ENCODE data around the gene RSBN1. TPM values are rescaled to one million over a fixed set of nuclear protein-coding genes. Genes with fewer than 3 reads are reported as not detected.

Gene RSBN1
- total RNA-seq, 3 donors from 2014 or later = 24.1 to 36.5 (median 28.3) TPM

DNA sequence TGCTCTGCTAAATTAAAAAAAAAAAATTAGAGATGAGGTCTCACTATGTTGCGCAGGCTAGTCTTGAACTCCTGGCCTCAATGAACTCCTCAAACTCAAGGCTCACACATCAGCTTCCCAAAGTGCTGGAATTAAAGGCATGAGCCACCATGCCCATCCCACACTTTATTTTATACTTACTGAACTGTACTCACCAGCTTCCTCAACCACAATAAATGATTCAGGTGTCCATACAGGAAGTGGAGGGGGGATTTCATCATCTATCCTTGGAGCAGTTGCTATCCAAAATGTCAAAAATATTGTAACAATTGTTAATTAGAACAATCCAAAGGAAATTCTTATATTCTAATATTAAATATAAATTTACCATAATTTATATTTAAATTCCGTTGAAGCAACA lies 22.4 kb upstream of the RSBN1 start:
- Histone ChIP-seq H3K9me3 (no peaks in the 10 kb centered on the region), H3K36me3 (ENCODE audit: low read depth) (no peaks in the 10 kb centered on the region), H3K4me3 (no peak overlapping the region), H3K4me1 (ENCODE audit: low read depth) (no peaks in the 10 kb centered on the region)
- ATAC-seq (no peak), DNase-seq (no peak)
- intact Hi-C loops (cut with DNase I, micrococcal nuclease) = no loop called here
- TF ChIP-seq, protein P1, sequence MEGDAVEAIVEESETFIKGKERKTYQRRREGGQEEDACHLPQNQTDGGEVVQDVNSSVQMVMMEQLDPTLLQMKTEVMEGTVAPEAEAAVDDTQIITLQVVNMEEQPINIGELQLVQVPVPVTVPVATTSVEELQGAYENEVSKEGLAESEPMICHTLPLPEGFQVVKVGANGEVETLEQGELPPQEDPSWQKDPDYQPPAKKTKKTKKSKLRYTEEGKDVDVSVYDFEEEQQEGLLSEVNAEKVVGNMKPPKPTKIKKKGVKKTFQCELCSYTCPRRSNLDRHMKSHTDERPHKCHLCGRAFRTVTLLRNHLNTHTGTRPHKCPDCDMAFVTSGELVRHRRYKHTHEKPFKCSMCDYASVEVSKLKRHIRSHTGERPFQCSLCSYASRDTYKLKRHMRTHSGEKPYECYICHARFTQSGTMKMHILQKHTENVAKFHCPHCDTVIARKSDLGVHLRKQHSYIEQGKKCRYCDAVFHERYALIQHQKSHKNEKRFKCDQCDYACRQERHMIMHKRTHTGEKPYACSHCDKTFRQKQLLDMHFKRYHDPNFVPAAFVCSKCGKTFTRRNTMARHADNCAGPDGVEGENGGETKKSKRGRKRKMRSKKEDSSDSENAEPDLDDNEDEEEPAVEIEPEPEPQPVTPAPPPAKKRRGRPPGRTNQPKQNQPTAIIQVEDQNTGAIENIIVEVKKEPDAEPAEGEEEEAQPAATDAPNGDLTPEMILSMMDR (IDR thresholded peaks at IDR 0.05) = no peak

DNA sequence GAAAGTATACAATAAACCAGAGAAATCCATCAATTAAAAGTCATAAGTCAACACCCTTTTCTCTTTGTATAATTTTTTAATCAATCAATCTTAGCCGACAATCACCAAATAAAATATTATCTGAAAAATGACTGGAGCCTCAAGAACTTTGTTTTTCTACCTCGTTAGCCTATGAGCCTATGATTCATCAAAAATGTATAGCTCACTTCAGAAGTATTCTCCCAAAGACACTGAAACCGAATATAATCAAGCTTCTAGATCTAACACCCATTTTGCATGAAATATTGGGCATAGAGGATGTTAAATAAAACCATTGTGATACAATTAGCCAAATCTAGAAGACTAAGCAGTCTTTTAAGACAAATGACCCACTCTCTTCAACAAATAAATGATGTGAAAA lies 17.8 kb upstream of the RSBN1 start:
- no peaks in the 10 kb centered on the region for H3K9me3 ChIP-seq
- H3K4me1 ChIP-seq (ENCODE audit: low read depth) = no peaks in the 10 kb centered on the region
- no peak overlapping the region for H3K4me3 ChIP-seq
- H3K36me3 ChIP-seq (ENCODE audit: low read depth) = no peaks in the 10 kb centered on the region
- DNase-seq = no peak
- intact Hi-C loops (cut with DNase I, micrococcal nuclease) = no loop called here
- TF ChIP-seq, protein P1 (IDR thresholded peaks at IDR 0.05) = no peak
- no peak for ATAC-seq

DNA sequence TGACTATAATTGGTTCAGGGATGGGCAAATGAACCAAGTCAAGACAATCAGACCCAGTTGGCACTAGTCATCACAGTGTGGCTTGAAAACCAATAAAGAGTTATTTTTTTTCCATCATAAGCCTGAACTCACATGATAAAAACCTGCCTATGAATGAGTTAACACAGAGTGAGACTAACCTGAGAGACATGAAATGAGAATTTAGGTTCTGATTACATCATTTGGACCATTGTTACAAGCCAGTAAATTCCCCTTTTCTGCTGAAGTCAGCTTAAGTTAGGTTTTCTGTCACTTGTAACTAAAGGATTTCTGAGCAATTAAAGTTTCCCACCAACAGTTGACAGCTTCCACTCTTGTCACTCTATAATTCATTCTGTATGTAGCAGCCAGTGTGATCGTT lies 9.6 kb upstream of the RSBN1 start:
- H3K4me3 ChIP-seq = no peak overlapping the region
- TF ChIP-seq, protein P1 (IDR thresholded peaks at IDR 0.05) = no peak
- H3K4me1 ChIP-seq (ENCODE audit: low read depth) = no peaks in the 10 kb centered on the region
- intact Hi-C loops (cut with DNase I, micrococcal nuclease) = no loop called here
- H3K9me3 ChIP-seq = no peaks in the 10 kb centered on the region
- no peaks in the 10 kb centered on the region for H3K36me3 ChIP-seq (ENCODE audit: low read depth)
- DNase-seq = no peak
- ATAC-seq = no peak

DNA sequence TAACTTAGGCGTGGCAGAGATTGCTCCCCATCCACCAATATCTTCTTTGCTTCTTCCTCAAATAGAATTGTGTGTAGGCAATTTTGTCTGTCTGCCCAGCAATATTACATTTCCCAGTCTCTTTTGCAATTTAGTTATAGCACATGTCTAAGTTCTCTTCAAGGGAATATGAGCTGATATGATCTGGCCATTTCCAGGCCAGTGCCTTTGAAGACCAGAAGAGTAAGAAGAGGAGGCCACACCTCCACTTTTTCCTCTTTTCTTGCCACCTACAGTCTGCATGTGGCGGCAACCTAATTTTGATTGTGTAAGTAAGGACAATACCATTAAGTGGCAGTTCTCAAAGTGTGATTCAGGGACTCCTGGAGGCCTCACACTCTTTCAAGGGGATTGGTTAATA lies 6.3 kb upstream of the RSBN1 start:
- TF ChIP-seq, protein P1 (IDR thresholded peaks at IDR 0.05) = no peak
- Histone ChIP-seq H3K4me1 (ENCODE audit: low read depth) (no peaks in the 10 kb centered on the region), H3K4me3 (no peak overlapping the region), H3K9me3 (no peaks in the 10 kb centered on the region), H3K36me3 (ENCODE audit: low read depth) (no peaks in the 10 kb centered on the region)
- intact Hi-C loops (cut with DNase I, micrococcal nuclease) = loop anchor here in 1 of 2 donors (10.0 kb wide), 1 partner anchor 64 kb away; the partner anchor contains the start of gene PHTF1
- DNase-seq (no peak), ATAC-seq (no peak)

DNA sequence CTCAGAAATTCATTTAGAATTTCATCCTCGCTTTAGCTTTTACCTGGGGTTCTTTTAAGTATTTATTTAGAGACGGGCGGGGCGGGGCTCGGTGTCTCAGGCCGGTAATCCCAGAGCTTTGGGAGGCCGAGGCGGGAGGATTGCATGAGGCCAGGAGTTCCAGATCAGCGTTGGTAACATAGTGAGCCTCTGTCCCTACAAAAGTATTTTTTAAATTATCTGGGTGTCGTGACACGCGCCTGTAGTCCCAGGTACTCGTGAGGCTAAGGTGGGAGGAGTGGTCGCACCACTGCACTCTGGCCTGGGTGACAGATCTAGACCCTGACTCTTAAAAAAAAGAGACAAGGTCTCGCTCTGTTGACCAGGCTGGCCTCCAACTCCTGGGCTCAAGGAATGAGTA lies 942 bp upstream of the RSBN1 start:
- DNase-seq (peak in 2 of 3 donors; percentile 32 to 55), ATAC-seq (no peak)
- TF ChIP-seq, protein P1 (IDR thresholded peaks at IDR 0.05) = no peak
- Histone ChIP-seq H3K9me3 (no peaks in the 10 kb centered on the region), H3K36me3 (ENCODE audit: low read depth) (peaks cover 5% of the 10 kb centered on the region), H3K4me3 (no peak overlapping the region), H3K4me1 (ENCODE audit: low read depth) (peaks cover 25% of the 10 kb centered on the region)
- intact Hi-C loops (cut with DNase I, micrococcal nuclease) = loop anchor here in 1 of 2 donors (10.0 kb wide), 1 partner anchor 58 kb away; the partner anchor contains the start of gene PHTF1

DNA sequence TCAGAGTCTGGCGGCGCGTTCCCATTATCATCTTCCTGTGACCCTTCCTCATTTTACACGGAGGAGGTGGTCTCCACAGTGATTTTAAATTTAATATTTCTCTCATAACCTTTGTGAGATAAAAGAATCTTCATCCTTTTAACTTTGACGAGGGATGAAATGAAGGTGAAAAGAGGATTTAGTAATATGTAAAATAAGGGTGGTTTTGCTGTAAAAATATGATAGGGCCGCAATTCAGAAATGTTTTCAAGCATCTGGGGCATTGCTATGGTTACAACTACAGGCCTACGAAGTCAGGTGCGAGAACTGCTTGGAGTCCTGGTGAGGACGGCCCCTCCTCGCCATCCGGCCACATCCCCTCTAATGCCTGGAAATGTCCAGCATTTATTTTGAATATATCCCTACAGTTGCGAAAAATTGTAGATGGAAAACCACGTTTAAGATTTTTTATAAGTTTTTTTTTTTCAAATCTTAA lies 422 bp upstream of the RSBN1 start:
- Histone ChIP-seq H3K4me3 (peak overlapping the region; percentile 97), H3K4me1 (ENCODE audit: low read depth) (peaks cover 30% of the 10 kb centered on the region), H3K9me3 (no peaks in the 10 kb centered on the region), H3K36me3 (ENCODE audit: low read depth) (peaks cover 5% of the 10 kb centered on the region)
- peak; percentile 40 to 59 (median 42) for DNase-seq
- intact Hi-C loops (cut with DNase I, micrococcal nuclease) = loop anchor here in 1 of 2 donors (10.0 kb wide), 1 partner anchor 58 kb away; the partner anchor contains the start of gene PHTF1
- TF ChIP-seq, protein P1 (IDR thresholded peaks at IDR 0.05) = no peak
- no peak for ATAC-seq
